ENCODE results near the gene CST4. TPM values are rescaled to one million over a fixed set of nuclear protein-coding genes. Genes with fewer than 3 reads are reported as not detected.
"Not testable (repeated sequence)": the region's sequence is repeated elsewhere in the genome, so short reads cannot be mapped to it uniquely, and the experiment has no call there.

The CST4 gene
- total RNA-seq, 2 donors from 2014 or later = not detected

GRCh38 chr20:23667666-23668065 lies 21.2 kb downstream of the CST4 start:
- intact Hi-C loops (cut with DNase I, micrococcal nuclease) = no loop called here
- ATAC-seq (no peak), DNase-seq (no peak)

- intact Hi-C loops (cut with DNase I, micrococcal nuclease) = no loop called here
- DNase-seq (no peak), ATAC-seq (no peak)
These were observed 22.1 kb downstream of the CST4 start for GRCh38 chr20:23666698-23667097.

GRCh38 chr20:23666189-23666588 lies 22.6 kb downstream of the CST4 start:
- intact Hi-C loops (cut with DNase I, micrococcal nuclease) = no loop called here
- ATAC-seq (no peak), DNase-seq (no peak)

GRCh38 chr20:23664954-23665353 lies 23.9 kb downstream of the CST4 start:
- DNase-seq = no peak
- no peak for ATAC-seq
- intact Hi-C loops (cut with DNase I, micrococcal nuclease) = no loop called here

GRCh38 chr20:23664046-23664445 lies 24.8 kb downstream of the CST4 start:
- ATAC-seq; intact Hi-C loops (cut with DNase I, micrococcal nuclease); DNase-seq: not testable (repeated sequence)

- ATAC-seq = no peak
- intact Hi-C loops (cut with DNase I, micrococcal nuclease) = no loop called here
- no peak for DNase-seq
These were observed 25.7 kb downstream of the CST4 start for GRCh38 chr20:23663180-23663579.

- intact Hi-C loops (cut with DNase I, micrococcal nuclease) = no loop called here
- ATAC-seq (no peak), DNase-seq (no peak)
These were observed 26.5 kb downstream of the CST4 start for GRCh38 chr20:23662276-23662870.

- intact Hi-C loops (cut with DNase I, micrococcal nuclease) = no loop called here
- peak; percentile 11 for ATAC-seq
- no peak for DNase-seq
These were observed 27.8 kb downstream of the CST4 start for GRCh38 chr20:23661002-23661429.

- DNase-seq (no peak), ATAC-seq (peak; percentile 16)
- intact Hi-C loops (cut with DNase I, micrococcal nuclease) = no loop called here
These were observed 28.6 kb downstream of the CST4 start for GRCh38 chr20:23659989-23660837.

GRCh38 chr20:23659610-23659988 lies 29.2 kb downstream of the CST4 start:
- DNase-seq; ATAC-seq; intact Hi-C loops (cut with DNase I, micrococcal nuclease): not testable (repeated sequence)

- DNase-seq = no peak
- intact Hi-C loops (cut with DNase I, micrococcal nuclease) = no loop called here
- no peak for ATAC-seq
These were observed 29.7 kb downstream of the CST4 start for GRCh38 chr20:23658989-23659609.

GRCh38 chr20:23658336-23658735 lies 30.5 kb downstream of the CST4 start:
- DNase-seq (no peak), ATAC-seq (no peak)
- intact Hi-C loops (cut with DNase I, micrococcal nuclease) = no loop called here

- no peak for DNase-seq
- ATAC-seq = no peak
- intact Hi-C loops (cut with DNase I, micrococcal nuclease) = no loop called here
These were observed 31.6 kb downstream of the CST4 start for GRCh38 chr20:23657202-23657601.

GRCh38 chr20:23656372-23656771 lies 32.5 kb downstream of the CST4 start:
- no peak for ATAC-seq
- DNase-seq = no peak
- intact Hi-C loops (cut with DNase I, micrococcal nuclease) = no loop called here

- DNase-seq (no peak), ATAC-seq (peak; percentile 38)
- intact Hi-C loops (cut with DNase I, micrococcal nuclease) = no loop called here
These were observed 33.2 kb downstream of the CST4 start for GRCh38 chr20:23655491-23656211.

GRCh38 chr20:23654717-23655116 lies 34.1 kb downstream of the CST4 start:
- no peak for ATAC-seq
- DNase-seq = no peak
- intact Hi-C loops (cut with DNase I, micrococcal nuclease) = no loop called here

GRCh38 chr20:23654000-23654399 lies 34.8 kb downstream of the CST4 start:
- no peak for ATAC-seq
- DNase-seq = no peak
- intact Hi-C loops (cut with DNase I, micrococcal nuclease) = no loop called here

GRCh38 chr20:23653400-23653938 lies 35.4 kb downstream of the CST4 start:
- DNase-seq = no peak

GRCh38 chr20:23652926-23653325 lies 35.9 kb downstream of the CST4 start:
- intact Hi-C loops (cut with DNase I, micrococcal nuclease) = no loop called here

More at GRCh38 chr20:23653400-23653938, 35.4 kb downstream of the CST4 start:
- intact Hi-C loops (cut with DNase I, micrococcal nuclease) = no loop called here
- no peak for ATAC-seq

More at GRCh38 chr20:23652926-23653325, 35.9 kb downstream of the CST4 start:
- no peak for DNase-seq
- no peak for ATAC-seq

All from left colon (tissue), 2 donors.